CD4-positive, alpha-beta T cell treated with Interleukin-15 for 4 hours (primary cell): ENCODE measurements around the gene CYGB.
"Not testable (repeated sequence)": the region's sequence is repeated elsewhere in the genome, so short reads cannot be mapped to it uniquely, and the experiment has no call there.

ENCODE experiments used
- DNase-seq: peaks from one replicate; pipeline ENCODE4 v3.0.0-alpha.2; 2020; ENCODE audit warnings: low spot score

CYGB gene

GRCh38 chr17:76567634-76568432, 30.3 kb upstream of the CYGB start:
- no peak for DNase-seq

- DNase-seq = no peak
These were observed 29.5 kb upstream of the CYGB start for GRCh38 chr17:76566988-76567431.

- DNase-seq = no peak
These were observed 29.1 kb upstream of the CYGB start for GRCh38 chr17:76566613-76566943.

- DNase-seq = no peak
These were observed 28.5 kb upstream of the CYGB start for GRCh38 chr17:76565728-76566612.

GRCh38 chr17:76564991-76565727, 27.6 kb upstream of the CYGB start:
- DNase-seq = peak; percentile 31

- peak; percentile 48 for DNase-seq
These were observed 25.9 kb upstream of the CYGB start for GRCh38 chr17:76563359-76563758.

GRCh38 chr17:76562734-76563148, 25.2 kb upstream of the CYGB start:
- DNase-seq = no peak

- no peak for DNase-seq
These were observed 24.3 kb upstream of the CYGB start for GRCh38 chr17:76561799-76562268.

GRCh38 chr17:76561332-76561731, 23.8 kb upstream of the CYGB start:
- peak; percentile 50 for DNase-seq

- DNase-seq = no peak
These were observed 23.3 kb upstream of the CYGB start for GRCh38 chr17:76560877-76561221.

GRCh38 chr17:76560036-76560876, 22.7 kb upstream of the CYGB start:
- DNase-seq = no peak

- not testable (repeated sequence) for DNase-seq
These were observed 22.0 kb upstream of the CYGB start for GRCh38 chr17:76559460-76559859.

- DNase-seq = peak; percentile 35
These were observed 20.9 kb upstream of the CYGB start for GRCh38 chr17:76558198-76559095.

GRCh38 chr17:76557368-76558197, 20.1 kb upstream of the CYGB start:
- peak; percentile 96 for DNase-seq

GRCh38 chr17:76556765-76557367, 19.4 kb upstream of the CYGB start:
- peak; percentile 44 for DNase-seq

GRCh38 chr17:76554131-76554530, 16.6 kb upstream of the CYGB start:
- no peak for DNase-seq

- no peak for DNase-seq
These were observed 15.8 kb upstream of the CYGB start for GRCh38 chr17:76553178-76553908.

- no peak for DNase-seq
These were observed 14.2 kb upstream of the CYGB start for GRCh38 chr17:76551685-76552084.
